ENCODE measurements around the gene UGT1A5.

Gene UGT1A5

GRCh38 chr2:233702238-233702637 is 10.5 kb upstream of the UGT1A5 start:
- no peak overlapping the region for H3K4me3 ChIP-seq (ENCODE audit: low read depth, low read length)
- TF ChIP-seq, protein P1, sequence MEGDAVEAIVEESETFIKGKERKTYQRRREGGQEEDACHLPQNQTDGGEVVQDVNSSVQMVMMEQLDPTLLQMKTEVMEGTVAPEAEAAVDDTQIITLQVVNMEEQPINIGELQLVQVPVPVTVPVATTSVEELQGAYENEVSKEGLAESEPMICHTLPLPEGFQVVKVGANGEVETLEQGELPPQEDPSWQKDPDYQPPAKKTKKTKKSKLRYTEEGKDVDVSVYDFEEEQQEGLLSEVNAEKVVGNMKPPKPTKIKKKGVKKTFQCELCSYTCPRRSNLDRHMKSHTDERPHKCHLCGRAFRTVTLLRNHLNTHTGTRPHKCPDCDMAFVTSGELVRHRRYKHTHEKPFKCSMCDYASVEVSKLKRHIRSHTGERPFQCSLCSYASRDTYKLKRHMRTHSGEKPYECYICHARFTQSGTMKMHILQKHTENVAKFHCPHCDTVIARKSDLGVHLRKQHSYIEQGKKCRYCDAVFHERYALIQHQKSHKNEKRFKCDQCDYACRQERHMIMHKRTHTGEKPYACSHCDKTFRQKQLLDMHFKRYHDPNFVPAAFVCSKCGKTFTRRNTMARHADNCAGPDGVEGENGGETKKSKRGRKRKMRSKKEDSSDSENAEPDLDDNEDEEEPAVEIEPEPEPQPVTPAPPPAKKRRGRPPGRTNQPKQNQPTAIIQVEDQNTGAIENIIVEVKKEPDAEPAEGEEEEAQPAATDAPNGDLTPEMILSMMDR (IDR thresholded peaks at IDR 0.05; ENCODE audit: insufficient read depth, low read length, missing control alignments): no peak
- DNase-seq (ENCODE audit: low read depth, low spot score): no peak
- POLR2A ChIA-PET: no interaction called here
- CTCF ChIA-PET: interaction anchor here (1.8 kb wide), 1 partner anchor 9 kb away, joined by 8 read pairs; no protein-coding TSS in a partner anchor

DNA sequence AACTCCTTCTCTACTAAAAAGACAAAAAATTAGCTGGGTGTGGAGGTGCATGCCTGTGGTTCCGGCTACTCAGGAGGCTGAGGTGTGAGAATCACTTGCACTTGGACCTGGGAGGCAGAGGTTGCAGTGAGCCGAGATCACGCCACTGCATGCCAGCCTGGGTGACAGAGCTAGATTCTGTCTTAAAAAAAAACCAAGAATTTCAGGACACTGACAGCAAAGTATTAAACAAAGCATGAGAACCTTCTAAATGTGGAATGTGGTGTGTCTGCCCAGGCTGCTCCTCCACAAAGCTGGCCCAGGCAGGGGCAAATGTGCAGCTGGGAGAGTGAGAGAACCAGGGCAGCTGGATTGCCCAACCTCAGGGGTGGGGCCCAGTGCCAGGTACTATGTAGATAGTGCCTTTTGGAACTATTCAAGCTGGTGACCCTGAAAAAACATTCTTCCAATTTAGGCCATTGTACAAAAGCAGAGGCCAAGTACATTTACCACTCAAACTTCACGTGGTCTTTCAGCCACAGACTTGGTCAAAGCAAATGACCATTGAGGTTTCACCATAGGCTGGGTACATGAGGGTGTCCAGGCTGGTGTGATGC is 6.7 kb upstream of the UGT1A5 start:
- no peak for DNase-seq (ENCODE audit: low read depth, low spot score)
- CTCF ChIA-PET: interaction anchor here (1.0 to 1.5 kb wide), 3 partner anchors 257 to 840 kb away, joined by 3 to 7 read pairs (median 4); no protein-coding TSS in a partner anchor
- POLR2A ChIA-PET: no interaction called here
- no peak overlapping the region for H3K4me3 ChIP-seq (ENCODE audit: low read depth, low read length)
- TF ChIP-seq, protein P1 (IDR thresholded peaks at IDR 0.05; ENCODE audit: insufficient read depth, low read length, missing control alignments): no peak

- no peak for DNase-seq (ENCODE audit: low read depth, low spot score)
- TF ChIP-seq, protein P1 (IDR thresholded peaks at IDR 0.05; ENCODE audit: insufficient read depth, low read length, missing control alignments): no peak
- ChIA-PET CTCF (interaction anchor here (0.7 to 3.4 kb wide), 5 partner anchors 258 to 839 kb away, joined by 3 to 16 read pairs (median 4); no protein-coding TSS in a partner anchor), POLR2A (interaction anchor here (0.7 kb wide), 1 partner anchor 218 kb away, joined by 3 read pairs; no protein-coding TSS in a partner anchor)
- H3K4me3 ChIP-seq (ENCODE audit: low read depth, low read length): no peak overlapping the region
Measured at GRCh38 chr2:233706720-233707119, 6.0 kb upstream of the UGT1A5 start.

DNA sequence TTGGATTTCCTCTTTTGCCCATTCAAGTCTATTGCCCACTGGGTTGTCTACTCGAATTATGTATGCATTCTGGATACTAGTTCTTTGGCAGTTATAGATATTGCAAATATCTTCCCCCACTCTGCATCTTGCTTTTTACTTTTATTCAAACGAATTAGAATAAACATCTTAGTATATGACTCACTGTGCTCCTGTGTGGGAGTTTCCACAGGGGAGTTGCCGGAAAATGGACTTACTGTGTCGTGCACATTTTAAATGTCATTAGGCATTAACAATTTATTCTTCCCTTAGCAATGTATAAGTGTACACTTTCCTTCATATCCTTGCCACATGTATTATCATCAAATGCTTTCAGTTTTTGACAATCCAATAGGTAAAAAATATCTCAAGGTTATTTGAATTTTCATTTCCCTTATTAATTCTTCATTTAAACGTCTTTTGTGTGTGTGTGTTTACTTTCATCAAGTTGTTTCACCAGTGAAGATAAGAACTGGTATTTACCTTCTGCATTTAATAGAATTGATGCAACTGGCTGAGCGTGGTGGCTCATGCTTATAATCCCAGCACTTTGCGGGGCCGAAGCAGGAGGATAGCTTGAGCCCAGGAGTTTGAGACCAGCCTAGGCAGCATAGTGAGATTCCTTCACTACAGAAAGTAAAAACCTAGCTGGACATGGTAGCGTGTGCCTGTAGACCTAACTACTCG is 4.6 kb upstream of the UGT1A5 start:
- no peak for DNase-seq (ENCODE audit: low read depth, low spot score)
- no peak overlapping the region for H3K4me3 ChIP-seq (ENCODE audit: low read depth, low read length)
- ChIA-PET CTCF (interaction anchor here (1.0 to 3.4 kb wide), 3 partner anchors 10 to 259 kb away, joined by 3 to 16 read pairs (median 5); no protein-coding TSS in a partner anchor), POLR2A (no interaction called here)
- TF ChIP-seq, protein P1 (IDR thresholded peaks at IDR 0.05; ENCODE audit: insufficient read depth, low read length, missing control alignments): no peak

GRCh38 chr2:233708942-233709341 is 3.8 kb upstream of the UGT1A5 start:
- DNase-seq (ENCODE audit: low read depth, low spot score): no peak
- TF ChIP-seq, protein P1 (IDR thresholded peaks at IDR 0.05; ENCODE audit: insufficient read depth, low read length, missing control alignments): no peak
- no peak overlapping the region for H3K4me3 ChIP-seq (ENCODE audit: low read depth, low read length)
- CTCF ChIA-PET: interaction anchor here (1.0 to 3.4 kb wide), 3 partner anchors 9 to 260 kb away, joined by 3 to 16 read pairs (median 5); no protein-coding TSS in a partner anchor
- POLR2A ChIA-PET: no interaction called here
